Tibial nerve (tissue), 4 donors: ENCODE measurements around the gene LYPD6. TPM values are rescaled to one million over a fixed set of nuclear protein-coding genes. Genes with fewer than 3 reads are reported as not detected.

Experiments used
- DNase-seq, 2 donors: peaks; one replicate each; pipeline ENCODE4 v3.0.0-alpha.2; 2019; ENCODE audit warnings: low spot score in 2 of 2
- H3K27ac ChIP-seq, 4 donors: fragments of 200-600 bp; sonication (generic) in 3 of 4; one replicate each; pipeline ENCODE4 v1.5.1; 2017 to 2019; ENCODE audit warnings: mild to moderate bottlenecking in 1 of 4
- H3K27me3 ChIP-seq, 2 donors: fragments of 200-600 bp; sonication (generic) in 1 of 2; one replicate each; pipeline versions ENCODE4 v1.5.1 to v1.6.0; 2017 to 2019
- H3K36me3 ChIP-seq, 3 donors: fragments of 200-600 bp; sonication (generic); one replicate each; pipeline ENCODE4 v1.5.1; 2018 to 2019
- H3K4me1 ChIP-seq, 4 donors: fragments of 200-600 bp; sonication (generic) in 3 of 4; one replicate each; pipeline ENCODE4 v1.5.1; 2017 to 2019
- H3K4me3 ChIP-seq, 4 donors: fragments of 200-600 bp; sonication (generic) in 3 of 4; one replicate each; pipeline ENCODE4 v1.5.1; 2017 to 2019; ENCODE audit warnings: mild to moderate bottlenecking in 1 of 4, moderate library complexity in 1 of 4
- H3K9me3 ChIP-seq, 4 donors: fragments of 200-600 bp; sonication (generic) in 3 of 4; one replicate each; pipeline ENCODE4 v1.5.1; 2017 to 2019
- EP300 ChIP-seq, 2 donors: sonication (generic); formaldehyde crosslinking; IDR thresholded peaks; one replicate each; pipeline ENCODE4 v1.6.1; 2017; ENCODE audit warnings: antibody characterized with exemption in 2 of 2, mild to moderate bottlenecking in 1 of 2
- POLR2A ChIP-seq, 2 donors: fragments of 450-650 bp; IDR thresholded peaks; one replicate each; pipeline ENCODE4 v1.6.1; 2017; ENCODE audit warnings: antibody characterized with exemption in 2 of 2, mild to moderate bottlenecking in 2 of 2, moderate library complexity in 2 of 2
- WGBS, 2 donors: methylation state at CpG; one replicate each; pipeline ENCODE4 v1.1.5; 2018; 5-methylcytosine and 5-hydroxymethylcytosine counted together
- total RNA-seq, 4 donors: library from RNA; depleted of rRNA; stranded (reverse); fragments of >200 nt; gene quantifications; one replicate each; pipeline ENCODE4 v1.1.0, GENCODE V29; 2016
- TF ChIP-seq, protein P1 (sequence below), 5 experiments: fragments of 200-600 bp in 3 of 5; fragments of 450-650 bp in 2 of 5; sonication (generic) in 3 of 5; IDR thresholded peaks; one replicate each; pipeline ENCODE4 v1.5.1; 2016 to 2019; ENCODE audit warnings: antibody characterized with exemption in 5 of 5, mild to moderate bottlenecking in 3 of 5, moderate library complexity in 2 of 5

Gene LYPD6, protein sequence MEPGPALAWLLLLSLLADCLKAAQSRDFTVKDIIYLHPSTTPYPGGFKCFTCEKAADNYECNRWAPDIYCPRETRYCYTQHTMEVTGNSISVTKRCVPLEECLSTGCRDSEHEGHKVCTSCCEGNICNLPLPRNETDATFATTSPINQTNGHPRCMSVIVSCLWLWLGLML
- total RNA-seq = 10 to 100 TPM in 1 of 4 donors, 1 to 10 TPM in 3; 2.4 to 10.7 (median 8.2) TPM

DNA sequence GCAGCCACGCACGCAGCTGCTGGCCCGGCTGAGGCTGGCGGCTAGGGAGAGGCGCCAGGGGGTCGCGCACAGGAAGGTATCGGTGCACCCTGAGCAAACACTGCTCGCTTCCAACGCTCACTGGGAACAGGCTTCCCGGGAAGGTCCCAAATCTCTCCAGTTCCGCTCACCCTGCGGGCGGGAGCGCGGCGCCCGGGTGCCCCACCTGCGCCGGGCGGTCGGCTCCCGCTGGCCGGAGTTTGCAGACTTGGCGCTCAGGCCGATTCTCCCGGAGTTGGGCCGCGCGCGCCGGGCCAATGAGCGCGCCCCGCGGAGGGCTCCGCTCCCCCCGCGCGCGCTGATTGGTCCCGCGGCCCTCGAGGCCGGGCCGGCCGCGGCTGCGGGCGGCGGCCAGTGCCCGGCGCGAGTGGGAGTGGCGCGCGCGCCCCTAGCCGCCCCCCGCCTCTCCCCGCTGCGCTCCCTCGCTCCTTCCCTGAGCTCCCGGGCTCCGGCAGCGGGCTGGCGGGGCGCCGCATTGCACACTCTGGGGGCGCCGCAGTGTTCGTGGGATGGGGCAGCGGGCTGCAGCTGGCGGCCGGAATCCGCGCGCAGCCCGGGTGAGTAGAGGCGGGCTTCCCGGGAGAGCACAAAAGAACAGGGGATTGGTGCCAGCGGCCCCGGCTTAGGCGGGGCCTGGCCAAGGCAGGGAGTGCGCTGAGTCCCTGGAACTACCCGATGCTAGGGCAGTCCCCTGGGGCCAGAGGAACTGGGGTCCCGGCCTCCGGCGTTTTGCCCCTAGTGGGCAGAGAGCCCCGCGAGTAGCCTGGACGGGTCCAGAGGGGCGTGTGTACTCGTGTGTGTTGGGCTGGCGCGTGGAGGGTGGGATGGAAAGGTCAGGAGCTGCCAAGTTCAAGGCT is at the start of gene LYPD6:
TSS of gene LYPD6 (plus strand) at position 461 of the 896 bp plus-strand sequence. CDS start 107,122 bp downstream, outside the sequence.
- peak within 1 kb of the TSS; percentile 54 to 64 (median 62) for H3K4me3 ChIP-seq
- TF ChIP-seq POLR2A (IDR thresholded peaks at IDR 0.05) (peak; percentile 16 to 42), EP300 (IDR thresholded peaks at IDR 0.05) (peak in 1 of 2 donors; percentile 44)
- TF ChIP-seq, protein P1, sequence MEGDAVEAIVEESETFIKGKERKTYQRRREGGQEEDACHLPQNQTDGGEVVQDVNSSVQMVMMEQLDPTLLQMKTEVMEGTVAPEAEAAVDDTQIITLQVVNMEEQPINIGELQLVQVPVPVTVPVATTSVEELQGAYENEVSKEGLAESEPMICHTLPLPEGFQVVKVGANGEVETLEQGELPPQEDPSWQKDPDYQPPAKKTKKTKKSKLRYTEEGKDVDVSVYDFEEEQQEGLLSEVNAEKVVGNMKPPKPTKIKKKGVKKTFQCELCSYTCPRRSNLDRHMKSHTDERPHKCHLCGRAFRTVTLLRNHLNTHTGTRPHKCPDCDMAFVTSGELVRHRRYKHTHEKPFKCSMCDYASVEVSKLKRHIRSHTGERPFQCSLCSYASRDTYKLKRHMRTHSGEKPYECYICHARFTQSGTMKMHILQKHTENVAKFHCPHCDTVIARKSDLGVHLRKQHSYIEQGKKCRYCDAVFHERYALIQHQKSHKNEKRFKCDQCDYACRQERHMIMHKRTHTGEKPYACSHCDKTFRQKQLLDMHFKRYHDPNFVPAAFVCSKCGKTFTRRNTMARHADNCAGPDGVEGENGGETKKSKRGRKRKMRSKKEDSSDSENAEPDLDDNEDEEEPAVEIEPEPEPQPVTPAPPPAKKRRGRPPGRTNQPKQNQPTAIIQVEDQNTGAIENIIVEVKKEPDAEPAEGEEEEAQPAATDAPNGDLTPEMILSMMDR (IDR thresholded peaks at IDR 0.05) = no peak
- peak; percentile 38 to 49 for DNase-seq
- no peaks in the 10 kb centered on the region for H3K36me3 ChIP-seq
- H3K27me3 ChIP-seq = peaks cover 0 to 3% of the 10 kb centered on the region in 2 donors
- peak within 1 kb of the TSS; percentile 23 to 81 (median 52) for H3K27ac ChIP-seq
- WGBS, 2 donors = 0 to 1% methylated on average over 26 to 43 of the region's 96 CpGs
- H3K9me3 ChIP-seq = no peaks in the 10 kb centered on the region
- H3K4me1 ChIP-seq = peaks cover 0 to 17% (median 7%) of the 10 kb centered on the region in 4 donors

GRCh38 chr2:149281441-149281840 is 48.9 kb upstream of the LYPD6 start:
- Histone ChIP-seq H3K27me3 (no peaks in the 10 kb centered on the region), H3K4me1 (no peaks in the 10 kb centered on the region), H3K27ac (no peak overlapping the region), H3K9me3 (no peaks in the 10 kb centered on the region), H3K36me3 (no peaks in the 10 kb centered on the region), H3K4me3 (no peak overlapping the region)
- WGBS, 2 donors = 63 to 72% methylated on average over 3 of the region's 3 CpGs
- TF ChIP-seq POLR2A (IDR thresholded peaks at IDR 0.05) (no peak), EP300 (IDR thresholded peaks at IDR 0.05) (no peak)
- TF ChIP-seq, protein P1 (IDR thresholded peaks at IDR 0.05) = no peak
- DNase-seq = no peak

DNA sequence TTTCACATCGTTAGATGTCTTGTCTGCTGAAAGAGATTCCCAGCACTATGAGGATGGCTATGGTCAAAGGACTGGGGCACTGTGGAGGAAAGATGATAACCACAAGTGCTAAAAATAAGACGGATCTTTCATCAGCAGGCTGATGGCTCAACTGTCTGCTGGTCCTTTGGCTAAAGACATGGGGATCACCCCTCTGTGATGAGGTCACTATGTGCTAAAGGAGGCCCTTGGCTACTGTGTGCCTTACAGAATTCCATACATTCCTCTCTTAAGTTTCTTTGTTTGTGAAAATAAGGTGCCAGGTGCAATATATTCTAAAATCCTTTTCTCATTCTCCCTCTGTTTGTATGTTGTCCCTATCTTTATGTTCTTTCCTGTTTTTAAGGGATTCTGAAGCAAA is 39.7 kb upstream of the LYPD6 start:
- DNase-seq = no peak
- Histone ChIP-seq H3K36me3 (no peaks in the 10 kb centered on the region), H3K27me3 (no peaks in the 10 kb centered on the region), H3K27ac (no peak overlapping the region), H3K4me1 (no peaks in the 10 kb centered on the region), H3K9me3 (no peaks in the 10 kb centered on the region), H3K4me3 (no peak overlapping the region)
- TF ChIP-seq POLR2A (IDR thresholded peaks at IDR 0.05) (no peak), EP300 (IDR thresholded peaks at IDR 0.05) (no peak)
- TF ChIP-seq, protein P1 (IDR thresholded peaks at IDR 0.05) = no peak
- WGBS, 2 donors = 72 to 77% methylated on average over 2 of the region's 2 CpGs

DNA sequence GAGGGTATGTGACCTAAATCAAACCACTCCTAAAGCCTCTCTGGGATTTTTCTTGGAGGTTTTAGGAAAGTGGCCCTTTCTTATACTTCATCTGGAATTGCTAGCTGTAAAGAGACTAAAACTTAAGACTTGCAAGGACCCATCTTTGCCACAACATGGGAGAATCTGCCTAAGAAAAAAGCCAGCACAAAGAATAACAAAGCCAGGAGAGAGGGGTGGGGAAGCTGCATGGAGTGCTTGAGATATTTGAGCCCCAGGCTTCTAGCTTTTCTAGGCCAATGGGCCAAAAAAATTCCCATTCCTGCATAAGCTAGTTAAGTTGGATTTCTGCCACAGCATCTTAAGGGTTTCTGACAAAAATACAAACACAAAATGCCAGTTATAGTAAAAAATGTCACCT is 38.5 kb upstream of the LYPD6 start:
- H3K36me3 ChIP-seq = no peaks in the 10 kb centered on the region
- no peaks in the 10 kb centered on the region for H3K4me1 ChIP-seq

More for the DNA sequence above, 38.5 kb upstream of the LYPD6 start:
- TF ChIP-seq, protein P1 (IDR thresholded peaks at IDR 0.05) = no peak
- no peak for TF ChIP-seq EP300 (IDR thresholded peaks at IDR 0.05)
- TF ChIP-seq POLR2A (IDR thresholded peaks at IDR 0.05) = no peak
- DNase-seq = no peak
- Histone ChIP-seq H3K4me3 (no peak overlapping the region), H3K27me3 (no peaks in the 10 kb centered on the region), H3K9me3 (no peaks in the 10 kb centered on the region), H3K27ac (no peak overlapping the region)
